ENCODE measurements around the gene ISX. TPM values are rescaled to one million over a fixed set of nuclear protein-coding genes. Genes with fewer than 3 reads are reported as not detected.

ISX gene
- polyA plus RNA-seq, 3 donors, result 0.28 to 0.37 (median 0.30) TPM

- DNase-seq, result no peak
These were observed 43.7 kb downstream of the ISX start for GRCh38 chr22:35109616-35110015.

- DNase-seq, result no peak
These were observed 45.3 kb downstream of the ISX start for GRCh38 chr22:35111244-35111643.

- no peak for DNase-seq
These were observed 47.4 kb downstream of the ISX start for GRCh38 chr22:35113341-35113740.

GRCh38 chr22:35114131-35114980 lies 48.4 kb downstream of the ISX start:
- no peak for DNase-seq

- DNase-seq, result no peak
These were observed 49.6 kb downstream of the ISX start for GRCh38 chr22:35115515-35115914.

- no peak for DNase-seq
These were observed 50.3 kb downstream of the ISX start for GRCh38 chr22:35116269-35116668.

GRCh38 chr22:35116817-35117216 lies 50.9 kb downstream of the ISX start:
- no peak for DNase-seq

- no peak for DNase-seq
These were observed 53.5 kb downstream of the ISX start for GRCh38 chr22:35119494-35119893.

GRCh38 chr22:35124691-35125219 lies 58.8 kb downstream of the ISX start:
- no peak for DNase-seq

- DNase-seq, result no peak
These were observed 61.0 kb downstream of the ISX start for GRCh38 chr22:35126993-35127392.

GRCh38 chr22:35128637-35129036 lies 62.7 kb downstream of the ISX start:
- DNase-seq, result no peak

GRCh38 chr22:35131525-35132000 lies 65.6 kb downstream of the ISX start:
- no peak for DNase-seq

GRCh38 chr22:35132568-35132967 lies 66.6 kb downstream of the ISX start:
- no peak for DNase-seq

GRCh38 chr22:35133702-35134380 lies 67.9 kb downstream of the ISX start:
- DNase-seq, result no peak

GRCh38 chr22:35134637-35135036 lies 68.7 kb downstream of the ISX start:
- DNase-seq, result no peak

GRCh38 chr22:35135165-35135564 lies 69.2 kb downstream of the ISX start:
- DNase-seq, result no peak

Other genes starting within 250 kb of the ISX start
- gene HMGXB4, start 191.3 kb downstream of the ISX start, polyA plus RNA-seq (ENCODE audit: insufficient read length in 3 of 3), result 10 to 100 TPM; 24.9 to 30.7 (median 28.5) TPM
- 10 to 100 TPM; 39.9 to 44.9 (median 43.6) TPM for gene TOM1, start 233.7 kb downstream of the ISX start, polyA plus RNA-seq (ENCODE audit: insufficient read length in 3 of 3)